Measurements from ENCODE around the gene CRHR1. TPM values are rescaled to one million over a fixed set of nuclear protein-coding genes. Genes with fewer than 3 reads are reported as not detected.
A peak's percentile ranks its signal among the peaks of the same experiment; 100 is the strongest.

CRHR1 gene
- polyA plus RNA-seq, 2 of the 4 experiments (the other 2 are of a cell fraction), result 0.09 to 0.12 TPM

GRCh38 chr17:45851022-45851421 is 66.9 kb downstream of the CRHR1 start:
- FAIRE-seq (no peak), ATAC-seq (no peak; a peak in 1 of 6 replicates), DNase-seq (ENCODE audit: low read depth in 1 of 2, low spot score in 1 of 2) (no peak)
- ChIA-PET POLR2A (no interaction called here), CTCF (interaction anchor here (0.8 to 14.4 kb wide), 18 partner anchors 7 to 716 kb away, joined by 3 to 225 read pairs (median 12); partner anchors contain the start of genes ACBD4 and SPPL2C)
- Histone ChIP-seq H3K4me1 (0 out of 3 replicates have a peak, but pooled peaks cover 2% of the 10 kb centered on the region), H3K4me2 (no peak overlapping the region), H3K9me3 (no peaks in the 10 kb centered on the region), H3K4me3 (no peak overlapping the region), H3K27ac (no peak overlapping the region)
- WGBS (ENCODE audit: missing lambda C conversion rate), result 54% methylated on average over 6 of the region's 6 CpGs
- TF ChIP-seq ZC3H11A (IDR thresholded peaks at IDR 0.05) (no peak), RAD21 (conservative IDR thresholded peaks at IDR 0.05 in 1 of 2, IDR thresholded peaks at IDR 0.05 in 1 of 2) (no peak), CBX2 (IDR thresholded peaks at IDR 0.05; ENCODE audit: borderline replicate concordance, low read depth) (no peak)

GRCh38 chr17:45851464-45851863 is 67.3 kb downstream of the CRHR1 start:
- WGBS (ENCODE audit: missing lambda C conversion rate), result 46% methylated on average over 6 of the region's 8 CpGs
- peak in 1 of 2 experiments; percentile 19; a peak in 3 of 6 replicates for ATAC-seq
- no peak for DNase-seq (ENCODE audit: low read depth in 1 of 2, low spot score in 1 of 2)
- CTCF ChIA-PET, result interaction anchor here (0.6 to 14.4 kb wide), 42 partner anchors 8 to 716 kb away, joined by 3 to 225 read pairs (median 6); partner anchors contain the start of genes ACBD4, CRHR1 and SPPL2C
- no peak overlapping the region for H3K4me3 ChIP-seq
- TF ChIP-seq PBX3 (IDR thresholded peaks at IDR 0.05), result no peak
- no peak for TF ChIP-seq SMC3 (IDR thresholded peaks at IDR 0.05)
- no peak for TF ChIP-seq CHD2 (IDR thresholded peaks at IDR 0.05; ENCODE audit: low read length, partially characterized antibody)
- TF ChIP-seq JUN (IDR thresholded peaks at IDR 0.05), result no peak
- TF ChIP-seq HES2 (IDR thresholded peaks at IDR 0.05), result no peak
- TF ChIP-seq HDAC2 (IDR thresholded peaks at IDR 0.05), result no peak
- TF ChIP-seq TP53 (CRISPR knock-in tag; IDR thresholded peaks at IDR 0.05), result no peak
- no peak for TF ChIP-seq POLR2AphosphoS2 (conservative IDR thresholded peaks at IDR 0.05; ENCODE audit: low read length)
- no peak for TF ChIP-seq BCL3 (IDR thresholded peaks at IDR 0.05)
- H3K9me3 ChIP-seq, result no peaks in the 10 kb centered on the region
- no peak overlapping the region for H3K4me2 ChIP-seq
- POLR2A ChIA-PET, result no interaction called here
- no peak for FAIRE-seq
- H3K4me1 ChIP-seq, result 0 out of 3 replicates have a peak, but pooled peaks cover 2% of the 10 kb centered on the region
- no peak overlapping the region for H3K27ac ChIP-seq

- no peak for FAIRE-seq
- CTCF ChIA-PET, result interaction anchor here (0.6 to 14.4 kb wide), 69 partner anchors 8 to 716 kb away, joined by 3 to 225 read pairs (median 4); partner anchors contain the start of genes ACBD4, CRHR1, MAPT and SPPL2C
- H3K4me1 ChIP-seq, result 0 out of 3 replicates have a peak, but pooled peaks cover 2% of the 10 kb centered on the region
Measured at GRCh38 chr17:45851873-45852272, 67.8 kb downstream of the CRHR1 start.

GRCh38 chr17:45852535-45853297 is 68.6 kb downstream of the CRHR1 start:
- no peak for TF ChIP-seq KDM5A (IDR thresholded peaks at IDR 0.05)
- TF ChIP-seq RAD21 (conservative IDR thresholded peaks at IDR 0.05 in 1 of 2, IDR thresholded peaks at IDR 0.05 in 1 of 2), result peak; percentile 94 to 95
- no peak for TF ChIP-seq FOSB (CRISPR knock-in tag; IDR thresholded peaks at IDR 0.05)
- TF ChIP-seq ELK1 (IDR thresholded peaks at IDR 0.05; ENCODE audit: low read depth, low read length), result no peak
- peak; percentile 81 for TF ChIP-seq SMC3 (IDR thresholded peaks at IDR 0.05)
- TF ChIP-seq CTCF (IDR thresholded peaks at IDR 0.05), result peak; percentile 97
- TF ChIP-seq HOXB5 (CRISPR knock-in tag; IDR thresholded peaks at IDR 0.05), result no peak
- CTCF ChIA-PET, result interaction anchor here (0.6 to 14.4 kb wide), 70 partner anchors 9 to 717 kb away, joined by 3 to 225 read pairs (median 4); partner anchors contain the start of genes ACBD4, CRHR1, MAPT and SPPL2C
- peak overlapping the region; percentile 80 for H3K4me2 ChIP-seq
- WGBS (ENCODE audit: missing lambda C conversion rate), result 9% methylated on average over 12 of the region's 12 CpGs
- POLR2A ChIA-PET, result no interaction called here
- peak; percentile 25 to 73; a peak in 4 of 6 replicates for ATAC-seq
- peak; percentile 57 to 70 for DNase-seq (ENCODE audit: low read depth in 1 of 2, low spot score in 1 of 2)
- peak overlapping the region in 1 of 2 experiments; percentile 61; a peak in 1 of 6 replicates for H3K27ac ChIP-seq
- 0 out of 3 replicates have a peak, but pooled peaks cover 2% of the 10 kb centered on the region for H3K4me1 ChIP-seq
- peak; percentile 36 for FAIRE-seq
- peak overlapping the region; percentile 14; the same call in 1 of the 3 replicates for H3K4me3 ChIP-seq
- H3K9me3 ChIP-seq, result no peaks in the 10 kb centered on the region

More at GRCh38 chr17:45851873-45852272, 67.8 kb downstream of the CRHR1 start:
- no peak for ATAC-seq
- POLR2A ChIA-PET, result no interaction called here
- H3K9me3 ChIP-seq, result no peaks in the 10 kb centered on the region
- DNase-seq (ENCODE audit: low read depth in 1 of 2, low spot score in 1 of 2), result no peak
- no peak overlapping the region for H3K27ac ChIP-seq
- H3K4me3 ChIP-seq, result no peak overlapping the region
- 59% methylated on average over 1 of the region's 1 CpG for WGBS (ENCODE audit: missing lambda C conversion rate)
- no peak overlapping the region; the same call in 2 of the 3 replicates for H3K4me2 ChIP-seq
- TF ChIP-seq ZFP36 (IDR thresholded peaks at IDR 0.05; ENCODE audit: borderline replicate concordance, partially characterized antibody) (peak; percentile 30), HOXB13 (CRISPR knock-in tag; IDR thresholded peaks at IDR 0.05; ENCODE audit: low read depth) (no peak)
